NK-92 treated with Interleukin-12 subunit alpha and Interleukin-12 subunit beta, amount 100 ng/mL, for 24 hours (cell line): ENCODE data around the gene SMIM1.
"Not testable (repeated sequence)": the region's sequence is repeated elsewhere in the genome, so short reads cannot be mapped to it uniquely, and the experiment has no call there.

Experiments
- DNase-seq: peaks from one replicate; lab custom pipeline; 2025; lab: John Stamatoyannopoulos, UW

SMIM1 gene

DNA sequence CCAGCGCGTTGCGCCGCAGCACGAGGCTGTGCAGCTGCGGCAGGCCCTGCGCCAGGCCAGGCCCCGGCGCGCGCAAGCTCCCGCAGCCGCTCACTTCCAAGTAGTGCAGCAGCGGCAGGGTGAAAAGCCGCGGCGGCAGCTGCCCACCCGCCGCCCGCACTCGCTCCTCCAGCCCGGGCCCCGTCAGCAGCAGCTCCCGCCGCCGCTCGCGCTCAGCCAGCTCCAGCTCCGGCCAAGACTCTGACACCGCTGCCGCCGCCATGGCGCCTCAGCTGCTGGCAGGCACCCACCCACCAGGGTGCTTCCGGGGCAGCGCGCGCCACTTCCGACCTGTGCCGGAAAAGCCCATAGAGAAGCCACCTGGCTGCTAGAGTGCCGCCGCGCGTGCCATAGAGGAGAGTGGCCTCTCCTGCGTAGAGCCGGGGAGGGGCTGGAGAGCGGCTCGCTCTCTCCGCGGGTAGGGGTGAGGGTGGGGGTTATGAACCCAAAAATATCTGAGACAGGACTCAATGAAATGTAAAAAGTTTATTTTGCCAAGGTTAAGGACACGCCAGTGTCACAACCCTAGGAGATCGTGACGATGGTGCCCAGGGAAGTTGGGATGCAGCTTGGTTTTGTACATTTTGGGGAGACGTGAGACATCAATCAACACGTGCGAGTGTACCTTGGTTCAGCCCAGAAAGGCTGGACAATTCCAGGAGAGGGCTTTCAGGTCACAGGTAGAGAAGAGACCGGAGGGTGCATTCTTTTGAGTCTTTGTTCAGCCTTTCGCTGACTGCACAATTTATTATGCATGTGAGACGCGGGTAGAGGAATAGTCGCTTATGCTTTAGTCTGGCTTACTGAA is 23.9 kb downstream of the SMIM1 start, which contains the start of gene LRRC47:
Gene LRRC47, minus strand, starts transcription at position 284 of the 847 bp plus-strand sequence. Its CDS starts 22 bp downstream, at position 262.
- DNase-seq, result peak; percentile 82

- DNase-seq, result no peak
Observed at GRCh38 chr1:3799976-3800685, 27.6 kb downstream of the SMIM1 start.

GRCh38 chr1:3800795-3801194 is 28.2 kb downstream of the SMIM1 start:
- not testable (repeated sequence) for DNase-seq

- no peak for DNase-seq
Observed at GRCh38 chr1:3803905-3804626, 31.5 kb downstream of the SMIM1 start.

DNA sequence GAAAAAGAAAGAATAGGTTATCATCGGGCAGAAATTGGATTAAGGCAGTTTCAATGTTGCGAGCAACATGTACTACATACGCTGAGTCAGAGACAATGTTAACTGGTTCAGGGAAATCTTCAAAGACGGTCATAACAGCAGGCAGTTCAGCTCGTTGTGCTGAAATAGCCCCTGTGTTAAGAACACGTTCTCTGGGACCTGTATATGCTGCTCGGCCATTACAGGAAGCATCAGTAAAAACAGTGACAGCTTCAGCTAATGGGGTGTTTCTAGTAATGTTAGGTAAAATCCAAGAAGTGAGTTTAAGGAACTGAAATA is 32.0 kb downstream of the SMIM1 start:
- DNase-seq, result not testable (repeated sequence)

DNA sequence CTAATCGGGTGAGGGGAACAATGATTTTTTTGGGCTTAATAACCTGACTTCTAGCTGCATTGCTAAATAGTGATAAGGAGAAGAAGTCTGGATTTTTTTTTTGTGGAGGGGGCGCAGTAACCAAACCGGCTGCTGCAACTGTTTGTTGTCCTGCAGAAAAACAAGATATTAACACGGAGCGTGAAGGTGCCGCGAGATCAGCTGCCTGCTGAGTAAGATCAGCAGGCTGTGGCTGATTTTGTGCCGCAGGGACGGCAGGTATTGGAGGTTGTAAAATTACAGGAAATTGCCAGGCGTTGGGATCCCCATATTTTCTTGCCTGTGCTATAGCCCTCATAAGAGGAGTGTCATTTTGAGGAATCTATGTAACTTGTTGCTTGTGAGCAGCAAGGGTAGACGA is 32.5 kb downstream of the SMIM1 start:
- DNase-seq, result no peak

- DNase-seq, result no peak
Observed at GRCh38 chr1:3807769-3808168, 35.2 kb downstream of the SMIM1 start.

- no peak for DNase-seq
Observed at GRCh38 chr1:3809680-3810079, 37.1 kb downstream of the SMIM1 start.

- not testable (repeated sequence) for DNase-seq
Observed at GRCh38 chr1:3810149-3810761, 37.7 kb downstream of the SMIM1 start.

- DNase-seq, result no peak
Observed at GRCh38 chr1:3811595-3811911, 39.0 kb downstream of the SMIM1 start.

DNA sequence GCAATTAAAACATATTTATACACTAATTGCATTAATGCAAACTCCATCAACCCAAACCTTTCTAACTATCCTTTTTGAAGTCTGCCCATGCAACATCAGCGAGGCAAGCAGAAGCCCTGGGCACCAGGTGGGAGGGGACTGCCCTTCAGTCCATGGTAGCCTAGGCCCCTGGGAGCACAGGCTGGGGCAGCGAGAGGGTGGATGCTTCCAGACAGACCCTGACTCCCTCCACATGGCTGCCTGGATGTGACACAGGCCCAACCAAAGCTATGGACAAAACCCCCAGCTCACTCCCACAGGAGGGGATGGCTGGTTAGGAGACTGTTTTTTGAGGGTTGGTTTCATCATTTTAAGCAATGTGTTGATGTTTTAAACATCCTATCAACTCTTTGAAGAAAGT is 41.5 kb downstream of the SMIM1 start:
- DNase-seq, result no peak

- no peak for DNase-seq
Observed at GRCh38 chr1:3814771-3815561, 42.4 kb downstream of the SMIM1 start.

- DNase-seq, result no peak
Observed at GRCh38 chr1:3816331-3817137, 44.0 kb downstream of the SMIM1 start.

DNA sequence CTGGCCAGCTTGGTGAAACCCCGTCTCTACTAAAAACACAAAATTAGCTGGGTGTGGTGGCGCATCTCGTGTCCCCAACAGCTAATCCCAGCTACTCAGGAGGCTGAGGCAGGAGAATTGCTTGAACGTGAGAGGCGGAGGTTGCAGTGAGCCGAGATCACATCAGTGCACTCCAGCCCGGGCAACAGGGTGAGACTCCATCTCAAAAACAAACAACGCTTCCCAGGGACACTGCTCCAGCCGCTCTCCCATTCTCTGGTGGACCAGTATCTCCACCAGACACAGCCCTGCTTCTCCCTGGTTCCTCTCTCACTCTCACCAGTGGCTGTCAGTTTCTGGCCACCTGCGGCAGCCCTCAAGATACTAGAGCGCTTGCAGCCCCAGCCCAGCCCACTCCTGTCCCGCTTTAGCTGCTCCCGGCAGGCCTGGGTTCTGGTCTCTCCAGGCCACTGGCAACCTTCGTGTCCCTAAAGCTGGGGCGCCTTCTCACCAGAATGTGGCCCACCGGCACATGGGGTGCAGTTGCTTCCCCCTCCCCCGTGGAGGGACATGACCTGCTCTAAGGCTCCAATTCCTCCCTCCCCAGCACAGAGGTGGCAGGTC is 44.7 kb downstream of the SMIM1 start:
- no peak for DNase-seq

DNA sequence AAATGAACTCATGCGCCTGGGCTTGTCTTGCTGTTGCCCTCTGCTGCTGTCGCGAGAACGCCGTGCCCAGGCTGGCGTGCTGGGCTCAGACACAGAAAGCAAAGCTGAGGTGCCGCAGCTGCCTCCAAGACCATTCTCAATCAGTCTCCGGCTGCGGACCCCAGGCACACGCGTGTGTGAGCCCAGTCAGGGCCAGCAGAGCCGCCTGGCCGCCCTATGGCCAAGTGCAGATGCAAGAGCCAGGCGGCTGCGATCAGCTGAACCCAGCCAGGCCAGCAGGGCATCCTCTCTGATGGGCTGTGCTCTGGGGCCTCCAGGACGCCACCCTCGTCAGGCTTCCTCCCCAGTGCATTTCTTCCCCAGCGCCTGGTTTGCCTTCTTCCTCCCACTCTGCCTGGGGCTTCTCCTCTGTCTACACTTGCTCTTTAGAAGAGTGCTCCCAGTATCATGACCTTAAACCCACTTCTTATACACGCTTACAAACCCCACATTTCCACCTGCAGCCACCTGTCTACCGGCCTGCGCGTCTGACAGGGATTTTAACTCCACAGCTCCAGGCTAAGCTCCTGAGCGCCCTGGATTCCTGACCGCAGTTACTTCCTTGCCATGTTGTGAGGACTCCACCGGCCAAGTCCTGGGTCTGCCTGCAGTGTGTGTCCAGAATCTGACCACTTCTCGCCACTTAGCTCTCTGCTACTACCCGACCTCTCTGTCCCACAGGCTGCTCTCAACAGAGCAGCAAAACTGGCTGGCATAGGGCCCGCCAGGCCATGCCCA is 45.5 kb downstream of the SMIM1 start:
- DNase-seq, result no peak

DNA sequence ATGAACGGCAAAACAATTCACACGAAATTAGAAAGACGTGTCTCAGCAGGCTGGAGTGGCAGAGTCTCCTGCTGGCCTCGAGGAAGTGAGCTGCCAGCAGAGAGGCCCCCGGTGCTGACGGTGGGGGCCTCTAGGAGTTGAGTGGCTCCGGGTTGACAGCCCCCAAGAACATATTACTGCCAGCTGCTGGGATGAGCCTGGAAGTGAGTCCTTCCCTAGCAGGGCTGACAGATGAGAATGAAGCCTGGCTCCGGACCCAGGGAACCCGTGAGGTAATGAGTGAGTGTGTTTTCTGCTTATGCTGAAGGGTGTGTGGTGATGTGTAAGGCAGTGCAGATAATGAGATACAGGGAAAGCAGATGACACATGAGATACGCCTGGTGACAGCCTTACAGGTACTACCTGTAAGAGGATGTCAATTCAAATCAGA is 47.2 kb downstream of the SMIM1 start:
- no peak for DNase-seq

DNA sequence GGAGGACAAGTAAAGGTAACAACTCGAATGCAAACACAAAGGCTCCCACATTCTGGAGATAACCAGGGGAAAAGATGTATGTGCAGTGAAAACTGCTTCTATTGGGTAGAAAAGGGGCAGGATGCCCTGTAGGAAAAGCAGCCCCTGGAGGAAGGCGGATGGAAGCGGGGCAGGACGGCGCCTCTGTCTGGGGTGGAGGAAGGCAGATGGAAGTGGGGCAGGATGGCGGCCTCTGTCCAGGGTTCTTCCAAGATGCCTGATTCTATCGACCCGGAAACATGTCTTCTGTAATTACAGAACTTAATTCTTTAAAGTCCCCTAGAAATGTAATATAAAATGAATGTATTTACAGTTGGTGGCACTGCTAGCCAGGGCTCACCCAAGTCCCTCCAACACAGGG is 47.8 kb downstream of the SMIM1 start:
- DNase-seq, result no peak

- no peak for DNase-seq
Observed at GRCh38 chr1:3821004-3821403, 48.5 kb downstream of the SMIM1 start.

- DNase-seq, result no peak
Observed at GRCh38 chr1:3821447-3821846, 48.9 kb downstream of the SMIM1 start.

DNA sequence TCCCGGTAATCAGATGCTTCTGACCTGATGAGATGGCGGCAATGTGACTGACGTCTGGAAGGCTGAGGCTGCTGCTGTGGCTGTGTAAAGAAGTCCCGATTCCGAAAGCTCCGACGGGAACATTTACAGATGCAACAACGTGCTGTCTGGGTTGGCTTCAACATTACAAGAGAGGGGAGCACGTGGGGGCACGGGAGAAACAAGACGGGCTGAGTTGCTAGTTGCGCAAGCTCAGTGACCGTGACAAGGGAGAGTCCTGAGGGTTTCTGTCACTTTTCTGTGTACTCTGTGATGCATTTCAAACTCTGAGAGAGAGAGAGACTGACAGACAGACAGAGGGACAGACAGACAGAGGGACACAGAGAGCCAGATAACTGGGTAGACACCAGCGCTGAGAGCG is 49.4 kb downstream of the SMIM1 start:
- DNase-seq, result no peak
